IMR-90 (cell line): ENCODE results near the gene ID3. TPM values are rescaled to one million over a fixed set of nuclear protein-coding genes. Genes with fewer than 3 reads are reported as not detected.

ENCODE experiments used
- ATAC-seq: fragments of 200-7000 bp; cut with Tn5 transposase; 2 replicates; pipeline ENCODE4 v1.9.1; 2020; ENCODE audit warnings: low read depth, mild to moderate bottlenecking, moderate library complexity
- BruUV-seq: library from RNA; stranded (reverse); fragments of 400-500 nt; replicated peaks from 2 replicates; lab custom pipeline; 2021; lab: Mats Ljungman, UMichigan
- CTCF ChIA-PET: fragments of 300-600 bp; formaldehyde crosslinking; extraction: SDS; loops from one replicate; lab custom pipeline; 2021; ENCODE audit warnings: antibody characterized with exemption; lab: Yijun Ruan, JAX
- POLR2A ChIA-PET: fragments of 300-600 bp; sonication (Branson Sonifier 250); formaldehyde crosslinking; loops from one replicate; lab custom pipeline; 2022; ENCODE audit warnings: antibody characterized with exemption; ENCODE audit not compliant: unreplicated experiment; lab: Charles Lee
- DNase-seq: peaks from one replicate; pipeline ENCODE4 v3.0.0; 2013
- H2AFZ ChIP-seq: replicated peaks from 2 replicates; pipeline ENCODE3; 2013; ENCODE audit warnings: low read length, mild to moderate bottlenecking; ENCODE audit not compliant: poor library complexity
- H2AK5ac ChIP-seq: 2 replicates; pipeline ENCODE4 v1.6.1; 2013; ENCODE audit warnings: low read depth, low read length, inconsistent platforms
- H2AK9ac ChIP-seq: replicated peaks from 2 replicates; pipeline ENCODE3; 2013; ENCODE audit warnings: mild to moderate bottlenecking, low read depth, low read length, moderate library complexity; ENCODE audit not compliant: poor library complexity
- H2BK120ac ChIP-seq: 2 replicates; pipeline ENCODE4 v1.6.1; 2013; ENCODE audit warnings: low read depth, low read length, inconsistent platforms
- H2BK15ac ChIP-seq: 3 replicates; pipeline ENCODE4 v1.6.1; 2013; ENCODE audit warnings: low read depth, low read length, inconsistent platforms
- H2BK20ac ChIP-seq: 2 replicates; pipeline ENCODE4 v1.6.1; 2013; ENCODE audit warnings: low read depth, mild to moderate bottlenecking, inconsistent platforms, low read length, moderate library complexity
- H2BK5ac ChIP-seq: 2 replicates; pipeline ENCODE4 v1.6.1; 2013; ENCODE audit warnings: mild to moderate bottlenecking, low read depth, low read length, inconsistent platforms; ENCODE audit not compliant: poor library complexity, severe bottlenecking
- H3K14ac ChIP-seq: replicated peaks from 2 replicates; pipeline ENCODE4 v1.6.1; 2013; ENCODE audit warnings: low read depth, low read length, inconsistent platforms
- H3K18ac ChIP-seq: 2 replicates; pipeline ENCODE4 v1.6.1; 2013; ENCODE audit warnings: low read depth, low read length, control low read depth
- H3K23ac ChIP-seq: 2 replicates; pipeline ENCODE4 v1.6.1; 2013; ENCODE audit warnings: low read depth, low read length, inconsistent platforms
- H3K27ac ChIP-seq: 2 replicates; pipeline ENCODE4 v1.5.1; 2013; ENCODE audit warnings: mild to moderate bottlenecking, control low read depth, low read length; ENCODE audit not compliant: insufficient read depth
- H3K27me3 ChIP-seq: 2 replicates; pipeline ENCODE4 v1.6.1; 2013; ENCODE audit warnings: low read length; ENCODE audit not compliant: control insufficient read depth, insufficient read depth
- H3K36me3 ChIP-seq: 2 replicates; pipeline ENCODE4 v1.6.1; 2013; ENCODE audit warnings: low read length, mixed read lengths; ENCODE audit not compliant: control insufficient read depth, insufficient read depth
- H3K4ac ChIP-seq: 2 replicates; pipeline ENCODE4 v1.6.1; 2013; ENCODE audit warnings: low read depth, low read length, inconsistent platforms
- H3K4me1 ChIP-seq: 2 replicates; pipeline ENCODE4 v1.6.1; 2013; ENCODE audit warnings: low read length, mixed read lengths; ENCODE audit not compliant: control insufficient read depth, insufficient read depth
- H3K4me2 ChIP-seq: 2 replicates; pipeline ENCODE4 v1.6.1; 2013; ENCODE audit warnings: low read depth, mild to moderate bottlenecking, control low read depth, low read length, moderate library complexity
- H3K4me3 ChIP-seq: 2 replicates; pipeline ENCODE4 v1.5.1; 2013; ENCODE audit warnings: low read depth, mild to moderate bottlenecking, control low read depth, low read length, moderate library complexity; ENCODE audit not compliant: insufficient read depth
- H3K56ac ChIP-seq: 2 replicates; pipeline ENCODE4 v1.6.1; 2013; ENCODE audit warnings: low read length, inconsistent platforms; ENCODE audit not compliant: insufficient read depth; ENCODE audit errors: extremely low read depth
- H3K79me1 ChIP-seq, 2 experiments: 2 replicates each; pipeline ENCODE4 v1.6.1; 2013; ENCODE audit warnings: low read length in 2 of 2, inconsistent platforms in 1 of 2, low read depth in 1 of 2
- H3K9ac ChIP-seq: 2 replicates; pipeline ENCODE4 v1.6.1; 2013; ENCODE audit warnings: low read depth, low read length, control low read depth
- H3K9me1 ChIP-seq: 2 replicates; pipeline ENCODE4 v1.6.1; 2013; ENCODE audit warnings: low read length, inconsistent platforms; ENCODE audit not compliant: insufficient read depth
- H3K9me3 ChIP-seq: 2 replicates; pipeline ENCODE4 v1.6.1; 2013; ENCODE audit warnings: low read length; ENCODE audit not compliant: control insufficient read depth, insufficient read depth
- H4K20me1 ChIP-seq: 2 replicates; pipeline ENCODE4 v1.6.1; 2013; ENCODE audit warnings: low read length, inconsistent platforms; ENCODE audit not compliant: insufficient read depth
- H4K5ac ChIP-seq: 2 replicates; pipeline ENCODE4 v1.6.1; 2013; ENCODE audit warnings: mild to moderate bottlenecking, low read depth, low read length, control low read depth
- H4K8ac ChIP-seq, 2 experiments: 2 replicates each; pipeline ENCODE4 v1.6.1; 2013; ENCODE audit warnings: low read depth in 2 of 2, low read length in 2 of 2, control low read depth in 1 of 2, inconsistent platforms in 1 of 2
- H4K91ac ChIP-seq: 2 replicates; pipeline ENCODE4 v1.6.1; 2013; ENCODE audit warnings: low read depth, low read length, inconsistent platforms; ENCODE audit not compliant: insufficient read depth
- BHLHE40 ChIP-seq: fragments of 150-350 bp; IDR thresholded peaks from 2 replicates; pipeline ENCODE4 v1.6.1; 2016; ENCODE audit warnings: mild to moderate bottlenecking, low read depth, low read length
- CHD1 ChIP-seq: IDR thresholded peaks from 2 replicates; pipeline ENCODE4 v1.6.1; 2012; ENCODE audit warnings: low read depth, low read length, improper control_type of control experiment
- ELK1 ChIP-seq: fragments of 150-350 bp; IDR thresholded peaks from 2 replicates; pipeline ENCODE4 v1.6.1; 2016; ENCODE audit warnings: low read depth, mild to moderate bottlenecking, low read length, moderate library complexity, borderline replicate concordance
- FOS ChIP-seq: fragments of 150-350 bp; IDR thresholded peaks from 2 replicates; pipeline ENCODE4 v1.6.1; 2016; ENCODE audit warnings: low read depth, low read length
- MAFK ChIP-seq: IDR thresholded peaks from 2 replicates; pipeline ENCODE4 v1.6.1; 2012; ENCODE audit warnings: low read depth, low read length, improper control_type of control experiment
- NFE2L2 ChIP-seq: fragments of 150-350 bp; IDR thresholded peaks from 2 replicates; pipeline ENCODE4 v1.6.1; 2016; ENCODE audit warnings: low read depth, mild to moderate bottlenecking, low read length
- RAD21 ChIP-seq: IDR thresholded peaks from 2 replicates; pipeline ENCODE4 v1.6.1; 2012; ENCODE audit warnings: low read length, improper control_type of control experiment
- SMC3 ChIP-seq: fragments of 150-350 bp; IDR thresholded peaks from 2 replicates; pipeline ENCODE4 v1.6.1; 2016; ENCODE audit warnings: low read depth, mild to moderate bottlenecking, antibody characterized with exemption, low read length, moderate library complexity
- WGBS, 2 experiments: methylation state at CpG; one replicate each; pipeline versions ENCODE4 v1.1.5 to v1.1.7; 2013; ENCODE audit warnings: missing lambda C conversion rate in 2 of 2; ENCODE audit not compliant: insufficient read length in 1 of 2; ENCODE audit errors: extremely low coverage in 2 of 2; 5-methylcytosine and 5-hydroxymethylcytosine counted together
- dilution Hi-C: fragments of 300-500 bp; cut with HindIII; formaldehyde crosslinking; loops from one replicate; pipeline ENCODE4 v1.14.3; 2018; ENCODE audit warnings: low sequenced_read_pairs; ENCODE audit not compliant: unreplicated experiment
- in situ Hi-C: fragments of 300-500 bp; cut with MboI; formaldehyde crosslinking; loops from 3 replicates; pipeline ENCODE4 v1.14.3; 2019; ENCODE audit warnings: low sequenced_read_pairs, inconsistent platforms, mixed read lengths
- intact Hi-C: fragments of 100-400 bp; cut with micrococcal nuclease; formaldehyde crosslinking; loops from 2 replicates; pipeline ENCODE4 v1.10.0; 2022
- polyA plus RNA-seq, 3 experiments: library from polyadenylated mRNA; depleted of rRNA; stranded (reverse); fragments of >200 nt; gene quantifications; 2 replicates each; pipeline ENCODE4 v1.2.3, GENCODE V29; 2012; ENCODE audit warnings: low replicate concordance in 1 of 3
- total RNA-seq: library from RNA; depleted of rRNA; stranded (reverse); fragments of >200 nt; gene quantifications from 2 replicates; pipeline ENCODE4 v1.2.3, GENCODE V29; 2012
- TF ChIP-seq, protein P1 (sequence below): conservative IDR thresholded peaks from 2 replicates; pipeline ENCODE4 v1.5.1; 2012; ENCODE audit warnings: mild to moderate bottlenecking, low read depth, low read length, improper control_type of control experiment

Gene ID3
- total and polyA plus RNA-seq, 2 of the 4 experiments (the other 2 are of a cell fraction), result 109 to 304 TPM

GRCh38 chr1:23539698-23540266, 19.5 kb downstream of the ID3 start:
- DNase-seq, result peak; percentile 88
- in situ Hi-C loops, result loop anchor here (10.0 kb wide), 2 partner anchors 215 to 565 kb away; partner anchors contain the start of gene LACTBL1
- H4K20me1 ChIP-seq, result no peaks in the 10 kb centered on the region
- H3K9me1 ChIP-seq, result no peaks in the 10 kb centered on the region
- H2BK120ac ChIP-seq, result peak overlapping the region; percentile 71
- BruUV-seq, result no TSS peak
- H3K36me3 ChIP-seq, result no peaks in the 10 kb centered on the region
- H2AK5ac ChIP-seq, result no peak overlapping the region
- ChIA-PET POLR2A (no interaction called here), CTCF (interaction anchor here (0.6 to 2.6 kb wide), 13 partner anchors 14 to 900 kb away, joined by 3 to 21 read pairs (median 4); partner anchors contain the start of gene ID3)
- no peak for TF ChIP-seq FOS
- peak; percentile 87 for TF ChIP-seq SMC3
- TF ChIP-seq CHD1, result no peak; the same call in 1 of the 2 replicates
- TF ChIP-seq BHLHE40, result peak; percentile 48
- TF ChIP-seq RAD21, result peak; percentile 92
- TF ChIP-seq NFE2L2, result no peak
- TF ChIP-seq ELK1, result no peak
- TF ChIP-seq MAFK, result no peak
- TF ChIP-seq, protein P1, sequence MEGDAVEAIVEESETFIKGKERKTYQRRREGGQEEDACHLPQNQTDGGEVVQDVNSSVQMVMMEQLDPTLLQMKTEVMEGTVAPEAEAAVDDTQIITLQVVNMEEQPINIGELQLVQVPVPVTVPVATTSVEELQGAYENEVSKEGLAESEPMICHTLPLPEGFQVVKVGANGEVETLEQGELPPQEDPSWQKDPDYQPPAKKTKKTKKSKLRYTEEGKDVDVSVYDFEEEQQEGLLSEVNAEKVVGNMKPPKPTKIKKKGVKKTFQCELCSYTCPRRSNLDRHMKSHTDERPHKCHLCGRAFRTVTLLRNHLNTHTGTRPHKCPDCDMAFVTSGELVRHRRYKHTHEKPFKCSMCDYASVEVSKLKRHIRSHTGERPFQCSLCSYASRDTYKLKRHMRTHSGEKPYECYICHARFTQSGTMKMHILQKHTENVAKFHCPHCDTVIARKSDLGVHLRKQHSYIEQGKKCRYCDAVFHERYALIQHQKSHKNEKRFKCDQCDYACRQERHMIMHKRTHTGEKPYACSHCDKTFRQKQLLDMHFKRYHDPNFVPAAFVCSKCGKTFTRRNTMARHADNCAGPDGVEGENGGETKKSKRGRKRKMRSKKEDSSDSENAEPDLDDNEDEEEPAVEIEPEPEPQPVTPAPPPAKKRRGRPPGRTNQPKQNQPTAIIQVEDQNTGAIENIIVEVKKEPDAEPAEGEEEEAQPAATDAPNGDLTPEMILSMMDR, result peak; percentile 95
- peak overlapping the region; percentile 57; the same call in 1 of the 2 replicates for H3K23ac ChIP-seq
- peak overlapping the region; percentile 31 for H3K9ac ChIP-seq
- peak overlapping the region; percentile 72 for H3K14ac ChIP-seq
- H2BK15ac ChIP-seq, result peak overlapping the region; percentile 10; the same call in 1 of the 3 replicates
- H3K27ac ChIP-seq, result no peak overlapping the region
- peak; percentile 89 for ATAC-seq
- H3K27me3 ChIP-seq, result no peaks in the 10 kb centered on the region
- peak overlapping the region in 1 of 2 experiments; percentile 93; a peak in 2 of 4 replicates for H4K8ac ChIP-seq
- H4K5ac ChIP-seq, result peak overlapping the region; percentile 69
- H3K4me2 ChIP-seq, result peak overlapping the region; percentile 68
- dilution Hi-C loops, result no loop called here
- peaks cover 4% of the 10 kb centered on the region; the same call in 1 of the 2 replicates for H3K4me1 ChIP-seq
- H3K56ac ChIP-seq, result no peak overlapping the region
- H4K91ac ChIP-seq, result peak overlapping the region; percentile 54; the same call in 1 of the 2 replicates
- H3K4ac ChIP-seq, result peak overlapping the region; percentile 61
- no peaks in the 10 kb centered on the region for H3K9me3 ChIP-seq
- intact Hi-C loops, result loop anchor here (1.0 to 10.0 kb wide), 5 partner anchors 42 to 563 kb away; partner anchors contain the start of gene TCEA3
- no peaks in the 10 kb centered on the region for H3K79me1 ChIP-seq
- H2BK20ac ChIP-seq, result peak overlapping the region; percentile 71; the same call in 1 of the 2 replicates
- H3K4me3 ChIP-seq, result no peak overlapping the region
- H2AFZ ChIP-seq, result peak overlapping the region; percentile 92
- H3K18ac ChIP-seq, result peak overlapping the region; percentile 67
- H2BK5ac ChIP-seq, result no peak overlapping the region
- H2AK9ac ChIP-seq, result peak overlapping the region; percentile 21
- WGBS, 2 experiments, result 0% methylated on average over 4 of the region's 16 CpGs; no CpG with 5 or more reads in 1 of the 2 experiments
